Measurements from ENCODE around the gene RAPGEF1.
"Not testable (repeated sequence)": the region's sequence is repeated elsewhere in the genome, so short reads cannot be mapped to it uniquely, and the experiment has no call there.

RAPGEF1 gene

GRCh38 chr9:131731644-131732043 lies 8.2 kb downstream of the RAPGEF1 start:
- DNase-seq = no peak

- DNase-seq = no peak
Measured at GRCh38 chr9:131731237-131731636, 8.6 kb downstream of the RAPGEF1 start.

GRCh38 chr9:131728961-131729360 lies 10.9 kb downstream of the RAPGEF1 start:
- no peak for DNase-seq

GRCh38 chr9:131728546-131728910 lies 11.3 kb downstream of the RAPGEF1 start:
- no peak for DNase-seq

- DNase-seq = no peak
Measured at GRCh38 chr9:131727795-131728545, 11.9 kb downstream of the RAPGEF1 start.

GRCh38 chr9:131727184-131727759 lies 12.6 kb downstream of the RAPGEF1 start:
- DNase-seq = peak in 1 of 58 donors; percentile 48

- DNase-seq = no peak
Measured at GRCh38 chr9:131724683-131725082, 15.2 kb downstream of the RAPGEF1 start.

- no peak for DNase-seq
Measured at GRCh38 chr9:131723632-131724031, 16.2 kb downstream of the RAPGEF1 start.

GRCh38 chr9:131722255-131722654 lies 17.6 kb downstream of the RAPGEF1 start:
- DNase-seq = no peak

- DNase-seq = no peak
Measured at GRCh38 chr9:131721076-131721475, 18.8 kb downstream of the RAPGEF1 start.

GRCh38 chr9:131720330-131720729 lies 19.5 kb downstream of the RAPGEF1 start:
- no peak for DNase-seq

GRCh38 chr9:131719262-131719908 lies 20.5 kb downstream of the RAPGEF1 start:
- no peak for DNase-seq

- no peak for DNase-seq
Measured at GRCh38 chr9:131717719-131718460, 22.0 kb downstream of the RAPGEF1 start.

- no peak for DNase-seq
Measured at GRCh38 chr9:131715906-131716305, 24.0 kb downstream of the RAPGEF1 start.

- no peak for DNase-seq
Measured at GRCh38 chr9:131714821-131715220, 25.1 kb downstream of the RAPGEF1 start.

- DNase-seq = no peak
Measured at GRCh38 chr9:131714161-131714646, 25.7 kb downstream of the RAPGEF1 start.

GRCh38 chr9:131713016-131713415 lies 26.9 kb downstream of the RAPGEF1 start:
- no peak for DNase-seq

GRCh38 chr9:131712151-131712716 lies 27.6 kb downstream of the RAPGEF1 start:
- no peak for DNase-seq

- DNase-seq = no peak
Measured at GRCh38 chr9:131709771-131710431, 30.0 kb downstream of the RAPGEF1 start.

- DNase-seq = not testable (repeated sequence)
Measured at GRCh38 chr9:131709010-131709770, 30.7 kb downstream of the RAPGEF1 start.
